HEK293T (cell line): ENCODE measurements around the gene MAGOH.

Source experiments
- CTCF ChIA-PET: fragments of 350-600 bp; formaldehyde crosslinking; extraction: SDS; loops from one replicate; lab custom pipeline; 2021; ENCODE audit warnings: antibody characterized with exemption, inconsistent platforms; lab: Yijun Ruan, JAX
- POLR2A ChIA-PET: fragments of 350-600 bp; formaldehyde crosslinking; extraction: SDS; loops from one replicate; lab custom pipeline; 2020; ENCODE audit warnings: antibody characterized with exemption, inconsistent platforms; lab: Yijun Ruan, JAX
- DNase-seq: peaks from one replicate; pipeline ENCODE4 v3.0.0; 2012; ENCODE audit warnings: mixed read lengths; ENCODE audit errors: extremely low spot score
- ARNT ChIP-seq: fragments of 450-650 bp; IDR thresholded peaks from 2 replicates; pipeline ENCODE4 v1.6.1; 2017; ENCODE audit warnings: mild to moderate bottlenecking
- BHLHE40 ChIP-seq: fragments of 450-650 bp; IDR thresholded peaks from 2 replicates; pipeline ENCODE4 v1.6.1; 2016; ENCODE audit warnings: mild to moderate bottlenecking, moderate library complexity, borderline replicate concordance
- CTBP1 ChIP-seq: fragments of 450-650 bp; IDR thresholded peaks from 2 replicates; pipeline ENCODE4 v1.6.1; 2016; ENCODE audit warnings: borderline replicate concordance
- ELF4 ChIP-seq: fragments of 450-650 bp; IDR thresholded peaks from 2 replicates; pipeline ENCODE4 v1.6.1; 2017; ENCODE audit warnings: antibody characterized with exemption
- FOXA1 ChIP-seq: fragments of 450-650 bp; IDR thresholded peaks from 2 replicates; pipeline ENCODE4 v1.6.1; 2016; ENCODE audit warnings: mild to moderate bottlenecking
- FOXK2 ChIP-seq: fragments of 450-650 bp; IDR thresholded peaks from 2 replicates; pipeline ENCODE4 v1.6.1; 2016; ENCODE audit warnings: mild to moderate bottlenecking
- FOXM1 ChIP-seq: fragments of 450-650 bp; IDR thresholded peaks from 2 replicates; pipeline ENCODE4 v1.6.1; 2017; ENCODE audit warnings: mild to moderate bottlenecking, borderline replicate concordance
- HDGF ChIP-seq: fragments of 450-650 bp; IDR thresholded peaks from 2 replicates; pipeline ENCODE4 v1.6.1; 2017; ENCODE audit warnings: antibody characterized with exemption, borderline replicate concordance
- L3MBTL2 ChIP-seq: fragments of 450-650 bp; conservative IDR thresholded peaks from 2 replicates; pipeline ENCODE4 v1.6.1; 2016; ENCODE audit warnings: mild to moderate bottlenecking
- LEF1 ChIP-seq: fragments of 450-650 bp; IDR thresholded peaks from 2 replicates; pipeline ENCODE4 v1.6.1; 2017; ENCODE audit warnings: mild to moderate bottlenecking, borderline replicate concordance
- NFRKB ChIP-seq: fragments of 450-650 bp; IDR thresholded peaks from 2 replicates; pipeline ENCODE4 v1.6.1; 2016; ENCODE audit warnings: mild to moderate bottlenecking, moderate library complexity
- PKNOX1 ChIP-seq: fragments of 450-650 bp; IDR thresholded peaks from 2 replicates; pipeline ENCODE4 v1.6.1; 2016
- SP1 ChIP-seq: fragments of 450-650 bp; IDR thresholded peaks from 2 replicates; pipeline ENCODE4 v1.6.1; 2017
- SUZ12 ChIP-seq: fragments of 450-650 bp; IDR thresholded peaks from 2 replicates; pipeline ENCODE4 v1.6.1; 2016; ENCODE audit warnings: mild to moderate bottlenecking
- TARDBP ChIP-seq: fragments of 450-650 bp; IDR thresholded peaks from 2 replicates; pipeline ENCODE4 v1.6.1; 2016
- ZNF384 ChIP-seq: fragments of 450-650 bp; IDR thresholded peaks from 2 replicates; pipeline ENCODE4 v1.6.1; 2016

MAGOH gene

DNA sequence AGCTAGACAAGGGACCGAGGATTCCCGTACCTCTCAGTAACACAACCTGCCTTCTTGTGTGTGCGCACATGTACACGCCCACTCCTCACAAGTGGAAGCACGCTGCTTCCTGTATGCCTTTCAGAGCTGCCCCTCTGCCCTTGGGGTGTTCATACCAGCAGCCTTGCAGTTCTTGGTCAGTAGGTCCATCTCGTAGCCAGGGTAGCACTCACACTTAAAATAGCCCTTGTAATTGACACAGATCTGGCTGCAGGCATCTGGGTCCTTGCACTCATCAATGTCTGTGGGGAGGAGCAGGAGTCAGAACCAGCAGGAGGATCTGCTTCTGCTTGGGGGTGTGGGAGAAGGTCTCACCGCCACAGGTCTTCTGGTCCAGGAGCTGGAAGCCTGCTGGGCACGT is 32.6 kb upstream of the MAGOH start:
- no peak for DNase-seq
- POLR2A ChIA-PET, result interaction anchor here (0.5 kb wide), 1 partner anchor 798 kb away, joined by 4 read pairs; no protein-coding TSS in a partner anchor
- TF ChIP-seq FOXM1, result no peak
- TF ChIP-seq FOXA1, result no peak
- TF ChIP-seq HDGF, result no peak
- TF ChIP-seq L3MBTL2, result no peak
- TF ChIP-seq FOXK2, result no peak
- CTCF ChIA-PET, result interaction anchor here (1.1 kb wide), 1 partner anchor 8 kb away, joined by 4 read pairs; no protein-coding TSS in a partner anchor

DNA sequence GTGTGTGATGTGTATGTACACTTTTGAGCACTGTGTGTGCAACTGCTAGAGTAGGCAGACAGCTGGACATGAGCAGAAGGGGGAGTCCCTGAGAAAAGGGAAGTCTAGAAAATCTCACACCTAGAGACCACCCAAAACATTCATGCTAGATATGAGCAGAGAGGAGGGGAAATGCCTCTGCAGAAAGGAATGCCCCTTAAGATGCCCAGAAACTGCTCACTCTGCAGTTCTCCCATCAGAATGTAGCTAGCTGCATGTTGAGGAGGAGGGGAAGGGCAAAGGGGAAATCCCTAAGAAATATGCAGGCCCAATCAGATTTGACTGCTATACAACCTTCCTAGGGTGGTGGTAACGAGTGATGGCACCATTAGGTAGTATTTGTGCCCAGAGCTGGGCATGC is 31.8 kb upstream of the MAGOH start:
- no peak for DNase-seq
- ChIA-PET POLR2A (no interaction called here), CTCF (interaction anchor here (1.1 kb wide), 1 partner anchor 8 kb away, joined by 4 read pairs; no protein-coding TSS in a partner anchor)
- TF ChIP-seq ARNT, result no peak
- TF ChIP-seq BHLHE40, result no peak
- TF ChIP-seq FOXM1, result no peak
- no peak for TF ChIP-seq TARDBP
- TF ChIP-seq ZNF384, result no peak
- no peak for TF ChIP-seq FOXK2
- TF ChIP-seq PKNOX1, result no peak
- no peak for TF ChIP-seq SUZ12
- no peak for TF ChIP-seq L3MBTL2
- TF ChIP-seq LEF1, result no peak
- TF ChIP-seq NFRKB, result no peak
- TF ChIP-seq CTBP1, result no peak
- TF ChIP-seq HDGF, result no peak
- no peak for TF ChIP-seq SP1
- no peak for TF ChIP-seq ELF4

- POLR2A ChIA-PET, result interaction anchor here (0.7 kb wide), 1 partner anchor 193 kb away, joined by 3 read pairs; no protein-coding TSS in a partner anchor
- TF ChIP-seq FOXA1, result no peak
- no peak for TF ChIP-seq TARDBP
- no peak for TF ChIP-seq ARNT
- no peak for TF ChIP-seq BHLHE40
- no peak for TF ChIP-seq CTBP1
- no peak for TF ChIP-seq FOXM1
- no peak for TF ChIP-seq LEF1
Measured at GRCh38 chr1:53267761-53268160, 29.4 kb upstream of the MAGOH start.

GRCh38 chr1:53266038-53266437 is 27.7 kb upstream of the MAGOH start:
- TF ChIP-seq NFRKB, result no peak
- TF ChIP-seq SUZ12, result no peak
- TF ChIP-seq CTBP1, result no peak
- TF ChIP-seq ELF4, result no peak
- TF ChIP-seq TARDBP, result no peak
- no peak for TF ChIP-seq PKNOX1
- TF ChIP-seq FOXA1, result no peak
- TF ChIP-seq BHLHE40, result no peak
- no peak for TF ChIP-seq LEF1
- no peak for TF ChIP-seq SP1
- TF ChIP-seq HDGF, result no peak
- TF ChIP-seq ZNF384, result no peak
- TF ChIP-seq L3MBTL2, result no peak
- no peak for TF ChIP-seq FOXK2
- ChIA-PET CTCF (interaction anchor here (1.0 to 1.2 kb wide), 2 partner anchors 10 to 12 kb away, joined by 3 read pairs; no protein-coding TSS in a partner anchor), POLR2A (no interaction called here)
- peak; percentile 41 for DNase-seq

More at GRCh38 chr1:53267761-53268160, 29.4 kb upstream of the MAGOH start:
- DNase-seq, result no peak
- CTCF ChIA-PET, result interaction anchor here (1.8 kb wide), 1 partner anchor 11 kb away, joined by 4 read pairs; no protein-coding TSS in a partner anchor

DNA sequence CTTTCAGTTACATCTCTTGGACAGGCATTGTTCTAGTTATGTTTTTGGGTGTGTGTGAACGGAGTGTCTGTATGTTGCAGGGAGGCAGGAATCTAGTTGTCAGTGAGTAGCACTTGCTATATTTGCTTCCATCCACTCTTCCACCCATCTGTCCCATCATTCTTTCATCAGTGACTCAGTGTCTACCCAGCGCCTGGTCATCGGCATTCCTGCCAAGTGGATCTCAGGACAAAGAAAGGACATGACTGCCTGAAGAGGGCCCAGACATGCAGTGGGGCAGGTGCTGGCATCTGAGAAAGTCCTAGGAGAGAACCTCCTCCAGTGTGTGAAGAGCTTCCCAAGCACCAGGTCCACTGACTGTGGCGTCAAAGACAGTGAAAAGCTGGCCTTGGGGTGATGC is 27.3 kb upstream of the MAGOH start:
- TF ChIP-seq ELF4, result no peak
- TF ChIP-seq PKNOX1, result no peak
- no peak for TF ChIP-seq SP1
- TF ChIP-seq BHLHE40, result no peak
- no peak for TF ChIP-seq CTBP1
- no peak for TF ChIP-seq TARDBP
- no peak for TF ChIP-seq ZNF384
- no peak for TF ChIP-seq LEF1
- TF ChIP-seq HDGF, result no peak
- TF ChIP-seq ARNT, result no peak
- TF ChIP-seq FOXM1, result no peak
- TF ChIP-seq NFRKB, result no peak
- no peak for TF ChIP-seq FOXK2
- no peak for TF ChIP-seq SUZ12
- TF ChIP-seq L3MBTL2, result no peak
- no peak for TF ChIP-seq FOXA1
- POLR2A ChIA-PET, result no interaction called here
- CTCF ChIA-PET, result interaction anchor here (1.0 to 1.2 kb wide), 2 partner anchors 9 to 13 kb away, joined by 3 read pairs; no protein-coding TSS in a partner anchor
- DNase-seq, result no peak

DNA sequence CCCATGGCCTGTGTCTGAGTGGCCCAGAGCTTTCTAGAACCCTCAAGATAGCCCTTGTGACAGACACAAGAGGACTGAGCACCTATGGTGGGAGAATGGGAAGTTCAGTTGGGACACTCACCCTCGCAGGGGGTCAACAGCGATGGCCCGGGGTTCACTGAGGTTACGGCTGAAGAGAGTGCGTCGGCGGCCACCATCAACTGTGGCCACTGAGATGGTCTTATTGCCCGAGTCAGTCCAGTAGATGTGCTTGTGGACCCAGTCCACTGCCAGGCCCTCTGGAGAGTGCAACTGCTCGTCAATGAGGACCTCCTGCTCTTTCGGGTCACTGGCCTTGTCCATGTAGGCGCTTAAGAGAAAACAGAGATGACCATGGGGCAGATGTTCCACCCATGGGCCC is 25.7 kb upstream of the MAGOH start:
- CTCF ChIA-PET, result no interaction called here
- POLR2A ChIA-PET, result no interaction called here
- no peak for DNase-seq
- TF ChIP-seq NFRKB (no peak), PKNOX1 (no peak), ARNT (no peak), SP1 (no peak), LEF1 (no peak), CTBP1 (no peak), HDGF (no peak), FOXM1 (no peak)
